Endothelial cell (in vitro differentiated cells): ENCODE measurements around the gene SAT2. TPM values are rescaled to one million over a fixed set of nuclear protein-coding genes. Genes with fewer than 3 reads are reported as not detected.
"Not testable (repeated sequence)": the region's sequence is repeated elsewhere in the genome, so short reads cannot be mapped to it uniquely, and the experiment has no call there.

Source experiments
- DNase-seq: peaks from one replicate; pipeline ENCODE4 v3.0.0; 2021; ENCODE audit warnings: low spot score
- H3K27ac Mint-ChIP-seq: one replicate; pipeline ENCODE4 v1.8.0; 2021; ENCODE audit warnings: mixed read lengths, inconsistent platforms; ENCODE audit not compliant: unreplicated experiment
- H3K27me3 Mint-ChIP-seq: one replicate; pipeline ENCODE4 v1.8.0; 2021; ENCODE audit warnings: mild to moderate bottlenecking, moderate library complexity, mixed read lengths, inconsistent platforms; ENCODE audit not compliant: unreplicated experiment
- H3K36me3 Mint-ChIP-seq: one replicate; pipeline ENCODE4 v1.8.0; 2021; ENCODE audit warnings: mild to moderate bottlenecking, low read depth, mixed read lengths, inconsistent platforms; ENCODE audit not compliant: unreplicated experiment
- H3K4me1 Mint-ChIP-seq: one replicate; pipeline ENCODE4 v1.8.0; 2021; ENCODE audit warnings: mild to moderate bottlenecking, mixed read lengths, inconsistent platforms; ENCODE audit not compliant: unreplicated experiment
- H3K4me3 Mint-ChIP-seq: one replicate; pipeline ENCODE4 v1.8.0; 2021; ENCODE audit warnings: mild to moderate bottlenecking, mixed read lengths, inconsistent platforms; ENCODE audit not compliant: unreplicated experiment
- H3K9me3 Mint-ChIP-seq: one replicate; pipeline ENCODE4 v1.8.0; 2021; ENCODE audit warnings: mixed read lengths, inconsistent platforms; ENCODE audit not compliant: unreplicated experiment
- CTCF ChIP-seq: fragments of 200-600 bp; sonication (generic); IDR thresholded peaks from one replicate; pipeline ENCODE4 v1.5.0; 2021; ENCODE audit warnings: antibody characterized with exemption; ENCODE audit not compliant: unreplicated experiment
- total RNA-seq: library from RNA; stranded (reverse); fragmentation: NEBNext Ultra II Directional; extraction: Animal tissue kit (Norgen Biotek cat#: 25700); gene quantifications from one replicate; pipeline ENCODE4 v1.2.1, GENCODE V29; 2021; ENCODE audit not compliant: unreplicated experiment

SAT2 gene
- total RNA-seq, 1 donor from 2014 or later: 100 TPM

DNA sequence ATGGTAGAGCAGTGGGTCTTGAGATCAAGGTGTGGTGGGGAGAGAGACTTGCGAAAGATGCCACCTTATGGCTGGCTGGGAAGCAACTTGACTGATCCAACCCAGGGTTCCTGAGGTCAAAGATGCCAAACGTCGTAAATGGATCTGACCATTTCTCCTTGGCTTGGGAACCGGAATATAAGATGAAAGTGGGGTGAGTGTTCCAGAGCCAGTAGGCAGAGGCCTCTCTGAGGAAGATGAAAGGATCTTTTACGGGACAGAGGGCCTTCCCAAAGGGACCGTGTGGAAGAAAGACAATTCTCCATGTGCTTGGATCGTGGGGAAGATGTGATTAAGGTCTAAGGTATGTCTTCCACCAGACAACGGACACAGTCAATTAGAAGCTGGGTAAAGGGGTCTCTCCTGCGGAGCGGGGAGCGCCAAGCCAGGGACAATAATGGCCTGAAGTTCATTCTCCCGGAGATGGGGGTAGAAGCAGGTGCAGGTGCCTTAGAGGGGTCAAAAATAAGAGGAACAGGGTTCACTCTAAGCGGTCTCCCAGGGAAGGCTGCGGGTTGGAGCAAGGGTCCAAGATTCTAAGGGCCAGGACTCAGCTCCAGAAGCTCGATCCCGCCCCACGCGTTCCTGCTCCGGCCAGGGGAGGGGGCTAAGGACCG lies 13.7 kb downstream of the SAT2 start:
- no peak for TF ChIP-seq CTCF
- H3K27me3 Mint-ChIP-seq: no peaks in the 10 kb centered on the region
- H3K4me3 Mint-ChIP-seq: peak overlapping the region; percentile 88

DNA sequence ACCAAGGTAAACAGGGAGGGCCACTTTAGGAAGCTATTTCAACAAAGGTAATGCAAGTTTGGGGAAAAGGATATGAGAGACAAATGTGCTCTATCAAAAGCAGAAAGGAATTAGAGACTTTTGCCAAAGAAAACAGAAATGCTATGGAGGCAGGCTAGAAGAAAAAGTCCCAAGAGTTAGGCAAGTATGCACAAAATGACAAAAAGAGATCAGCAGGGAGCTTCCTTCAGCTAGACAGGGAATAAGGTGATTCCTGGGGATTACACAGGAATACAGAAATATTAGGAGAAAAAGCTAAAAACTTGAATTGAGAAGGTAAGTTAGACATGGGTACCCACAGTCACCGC lies 15.4 kb downstream of the SAT2 start:
- DNase-seq: no peak
- no peak for TF ChIP-seq CTCF
- peak overlapping the region; percentile 43 for H3K4me3 Mint-ChIP-seq
- H3K9me3 Mint-ChIP-seq: no peaks in the 10 kb centered on the region
- H3K36me3 Mint-ChIP-seq: peaks cover 4% of the 10 kb centered on the region
- H3K27ac Mint-ChIP-seq: no peak overlapping the region
- H3K27me3 Mint-ChIP-seq: no peaks in the 10 kb centered on the region
- peaks cover 24% of the 10 kb centered on the region for H3K4me1 Mint-ChIP-seq

More for the DNA sequence above, 13.7 kb downstream of the SAT2 start:
- Mint-ChIP-seq H3K4me1 (peaks cover 29% of the 10 kb centered on the region), H3K9me3 (no peaks in the 10 kb centered on the region), H3K27ac (peak overlapping the region; percentile 39), H3K36me3 (peaks cover 4% of the 10 kb centered on the region)
- DNase-seq: no peak

- no peaks in the 10 kb centered on the region for H3K9me3 Mint-ChIP-seq
- no peaks in the 10 kb centered on the region for H3K27me3 Mint-ChIP-seq
- no peak overlapping the region for H3K27ac Mint-ChIP-seq
Measured at GRCh38 chr17:7611635-7612293, 15.9 kb downstream of the SAT2 start.

DNA sequence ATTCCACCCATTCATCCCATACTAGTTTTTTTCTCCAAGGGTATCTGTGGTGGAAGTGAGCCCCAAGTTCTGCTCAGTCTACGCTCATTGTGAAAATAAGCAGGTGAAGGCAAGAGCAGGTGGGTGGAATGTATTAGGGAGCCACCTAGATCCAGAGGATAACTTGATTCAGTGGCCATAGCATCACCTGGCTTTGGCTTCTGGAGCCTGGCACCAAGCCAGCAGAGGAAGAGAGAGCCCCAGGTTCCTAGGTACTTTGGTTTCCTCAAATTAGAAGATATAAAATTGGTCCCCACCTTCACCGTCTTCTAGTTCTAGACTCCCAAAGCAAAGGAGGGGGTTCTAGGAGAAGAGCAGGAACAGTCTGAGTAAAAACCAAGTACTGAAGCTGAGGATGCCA lies 17.0 kb downstream of the SAT2 start:
- Mint-ChIP-seq H3K4me1 (peaks cover 24% of the 10 kb centered on the region), H3K9me3 (no peaks in the 10 kb centered on the region), H3K36me3 (peaks cover 8% of the 10 kb centered on the region), H3K27ac (no peak overlapping the region), H3K27me3 (no peaks in the 10 kb centered on the region), H3K4me3 (no peak overlapping the region)
- TF ChIP-seq CTCF: no peak
- DNase-seq: no peak

More at GRCh38 chr17:7611635-7612293, 15.9 kb downstream of the SAT2 start:
- DNase-seq: no peak
- Mint-ChIP-seq H3K36me3 (peaks cover 4% of the 10 kb centered on the region), H3K4me1 (peaks cover 24% of the 10 kb centered on the region), H3K4me3 (peak overlapping the region; percentile 43)
- no peak for TF ChIP-seq CTCF

GRCh38 chr17:7606280-7606679 lies 21.3 kb downstream of the SAT2 start:
- no peaks in the 10 kb centered on the region for H3K9me3 Mint-ChIP-seq
- peaks cover 29% of the 10 kb centered on the region for H3K36me3 Mint-ChIP-seq
- H3K4me1 Mint-ChIP-seq: peaks cover 3% of the 10 kb centered on the region
- H3K27ac Mint-ChIP-seq: no peak overlapping the region
- TF ChIP-seq CTCF: no peak
- H3K4me3 Mint-ChIP-seq: no peak overlapping the region
- H3K27me3 Mint-ChIP-seq: no peaks in the 10 kb centered on the region
- DNase-seq: no peak

- H3K27me3 Mint-ChIP-seq, H3K4me3 Mint-ChIP-seq, DNase-seq, H3K4me1 Mint-ChIP-seq, H3K9me3 Mint-ChIP-seq, H3K27ac Mint-ChIP-seq: not testable (repeated sequence)
- peaks cover 45% of the 10 kb centered on the region for H3K36me3 Mint-ChIP-seq
Measured at GRCh38 chr17:7597561-7597960, 30.1 kb downstream of the SAT2 start.
